Measurements from ENCODE around the gene PTTG1IP2.

The PTTG1IP2 gene

GRCh38 chr7:90469554-90469953, at the start of gene PTTG1IP2:
Gene PTTG1IP2 (plus strand): TSS chr7:90469639. CDS start chr7:90469787, 148 bp downstream.
- no peak for DNase-seq (ENCODE audit: low read depth in 1 of 2, low spot score in 1 of 2)
- in situ Hi-C loops (cut with HindIII; ENCODE audit: low pct_unique_long_range_greater_than_20kb, low sequenced_read_pairs), result no loop called here

GRCh38 chr7:90421651-90422050, 47.8 kb upstream of the PTTG1IP2 start:
- no peak for TF ChIP-seq JUND (IDR thresholded peaks at IDR 0.05; ENCODE audit: low read depth)
- no peak for DNase-seq (ENCODE audit: low read depth in 1 of 2, low spot score in 1 of 2)
- in situ Hi-C loops (cut with HindIII; ENCODE audit: low pct_unique_long_range_greater_than_20kb, low sequenced_read_pairs), result no loop called here

More at GRCh38 chr7:90469554-90469953, at the start of gene PTTG1IP2:
- TF ChIP-seq JUND (IDR thresholded peaks at IDR 0.05; ENCODE audit: low read depth), result no peak

DNA sequence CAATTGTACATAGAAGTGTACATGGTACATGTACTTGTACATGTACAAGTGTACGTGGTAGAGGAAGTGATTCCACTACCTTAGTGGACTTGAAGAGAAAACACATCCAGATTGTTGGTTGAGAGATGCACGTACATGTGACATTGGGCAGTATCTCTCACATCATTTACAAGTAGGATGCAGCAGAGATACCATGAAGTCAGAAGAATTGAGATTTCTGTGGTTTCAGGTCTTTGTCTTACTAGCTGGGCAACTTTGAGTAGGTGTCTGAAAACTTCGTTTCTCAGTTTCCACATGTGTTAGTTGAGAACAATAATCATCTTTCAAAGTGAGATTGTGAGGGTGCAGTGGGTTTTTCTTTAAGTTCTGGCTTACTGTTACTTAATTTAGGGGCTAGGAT, 44.7 kb upstream of the PTTG1IP2 start:
- no peak for DNase-seq (ENCODE audit: low read depth in 1 of 2, low spot score in 1 of 2)
- TF ChIP-seq JUND (IDR thresholded peaks at IDR 0.05; ENCODE audit: low read depth), result no peak
- in situ Hi-C loops (cut with HindIII; ENCODE audit: low pct_unique_long_range_greater_than_20kb, low sequenced_read_pairs), result no loop called here

GRCh38 chr7:90425376-90425775, 44.1 kb upstream of the PTTG1IP2 start:
- in situ Hi-C loops (cut with HindIII; ENCODE audit: low pct_unique_long_range_greater_than_20kb, low sequenced_read_pairs), result no loop called here
- DNase-seq (ENCODE audit: low read depth in 1 of 2, low spot score in 1 of 2), result no peak
- TF ChIP-seq JUND (IDR thresholded peaks at IDR 0.05; ENCODE audit: low read depth), result no peak

GRCh38 chr7:90430614-90431460, 38.6 kb upstream of the PTTG1IP2 start:
- in situ Hi-C loops (cut with HindIII; ENCODE audit: low pct_unique_long_range_greater_than_20kb, low sequenced_read_pairs), result no loop called here
- no peak for DNase-seq (ENCODE audit: low read depth in 1 of 2, low spot score in 1 of 2)
- TF ChIP-seq JUND (IDR thresholded peaks at IDR 0.05; ENCODE audit: low read depth), result no peak

- peak in 1 of 2 experiments; percentile 1 for DNase-seq (ENCODE audit: low read depth in 1 of 2, low spot score in 1 of 2)
- in situ Hi-C loops (cut with HindIII; ENCODE audit: low pct_unique_long_range_greater_than_20kb, low sequenced_read_pairs), result no loop called here
- TF ChIP-seq JUND (IDR thresholded peaks at IDR 0.05; ENCODE audit: low read depth), result no peak
These were observed 36.7 kb upstream of the PTTG1IP2 start for GRCh38 chr7:90432752-90433151.

DNA sequence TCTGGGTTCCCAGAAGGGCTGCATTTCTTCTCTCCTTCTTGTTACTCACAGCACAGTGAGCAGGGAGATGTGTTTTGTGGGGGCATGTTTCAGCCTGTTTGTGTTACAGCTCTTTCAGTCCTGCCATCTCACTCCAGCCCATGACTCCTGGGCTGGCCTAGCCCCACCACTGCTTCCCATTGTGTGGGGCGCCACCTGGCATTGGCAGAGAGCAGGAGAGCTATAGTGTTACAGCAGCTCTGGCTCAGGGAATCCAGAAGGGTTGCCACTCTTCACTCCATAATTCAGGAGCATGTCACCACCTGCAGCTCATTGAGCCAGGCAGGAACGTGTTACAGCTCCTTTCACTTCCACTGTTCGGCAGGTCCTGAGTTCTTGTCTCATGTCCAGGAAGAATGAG, 36.2 kb upstream of the PTTG1IP2 start:
- no peak for TF ChIP-seq JUND (IDR thresholded peaks at IDR 0.05; ENCODE audit: low read depth)
- in situ Hi-C loops (cut with HindIII; ENCODE audit: low pct_unique_long_range_greater_than_20kb, low sequenced_read_pairs), result no loop called here
- no peak for DNase-seq (ENCODE audit: low read depth in 1 of 2, low spot score in 1 of 2)

DNA sequence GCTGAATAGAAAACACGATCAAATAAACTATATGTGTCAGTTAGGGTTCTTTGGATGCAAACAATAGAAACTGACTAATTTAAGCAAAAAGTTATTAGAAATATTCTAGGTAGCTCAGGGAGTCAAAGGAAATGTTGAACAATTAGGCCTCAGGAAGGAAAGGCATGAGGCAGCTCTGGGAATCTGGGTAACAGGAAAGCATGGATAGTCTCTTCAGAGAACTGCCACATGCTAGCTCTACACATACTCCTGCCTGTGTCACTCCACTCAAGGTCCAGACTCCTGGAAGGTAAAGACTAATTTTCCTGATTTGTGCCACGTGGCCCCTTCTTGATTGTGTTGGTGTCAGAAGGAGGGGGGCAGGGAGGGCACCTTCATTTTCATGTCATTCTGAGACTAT, 23.8 kb upstream of the PTTG1IP2 start:
- no peak for DNase-seq (ENCODE audit: low read depth in 1 of 2, low spot score in 1 of 2)
- TF ChIP-seq JUND (IDR thresholded peaks at IDR 0.05; ENCODE audit: low read depth), result no peak
- in situ Hi-C loops (cut with HindIII; ENCODE audit: low pct_unique_long_range_greater_than_20kb, low sequenced_read_pairs), result no loop called here

DNA sequence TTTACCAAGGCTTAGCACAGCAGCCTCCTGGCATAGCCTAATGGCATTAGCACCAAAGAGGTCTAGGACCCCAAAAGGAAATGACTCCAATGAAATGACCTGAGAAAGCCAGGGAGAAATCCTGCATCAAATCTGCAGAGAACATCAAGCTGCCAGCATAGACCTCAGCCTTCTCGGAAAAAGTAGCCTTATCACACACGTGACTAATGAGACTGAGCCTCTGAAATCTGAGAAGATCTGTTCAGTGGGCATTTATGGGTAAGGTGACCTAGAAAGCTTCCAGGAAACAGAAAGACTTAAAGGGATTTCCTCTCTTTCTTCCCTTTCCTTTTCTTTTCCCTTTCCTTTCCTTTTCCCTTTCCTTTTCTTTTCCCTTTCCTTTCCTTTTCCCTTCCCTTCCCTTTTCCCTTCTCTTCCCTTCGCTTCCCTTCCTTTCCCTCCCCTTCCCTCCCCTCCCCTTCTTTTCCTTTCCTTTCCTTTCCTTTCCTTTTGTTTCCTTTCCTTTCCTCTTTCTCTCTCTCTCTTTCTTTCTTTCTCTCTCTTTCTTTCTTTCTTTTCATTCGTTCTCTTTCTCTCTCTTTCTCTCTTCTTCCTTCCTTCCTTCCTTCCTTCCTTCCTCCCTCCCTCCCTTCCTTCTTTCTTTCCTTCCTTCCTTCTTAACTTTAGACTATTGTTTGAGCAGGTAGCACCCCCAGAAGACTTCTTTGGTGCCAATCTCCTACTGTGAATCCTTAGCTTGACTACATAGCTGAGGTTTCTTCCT, 23.1 kb upstream of the PTTG1IP2 start:
- no peak for TF ChIP-seq JUND (IDR thresholded peaks at IDR 0.05; ENCODE audit: low read depth)
- in situ Hi-C loops (cut with HindIII; ENCODE audit: low pct_unique_long_range_greater_than_20kb, low sequenced_read_pairs), result no loop called here

GRCh38 chr7:90453259-90453891, 16.1 kb upstream of the PTTG1IP2 start:
- no peak for DNase-seq (ENCODE audit: low read depth in 1 of 2, low spot score in 1 of 2)
- in situ Hi-C loops (cut with HindIII; ENCODE audit: low pct_unique_long_range_greater_than_20kb, low sequenced_read_pairs), result no loop called here

More for the DNA sequence above, 23.1 kb upstream of the PTTG1IP2 start:
- no peak for DNase-seq (ENCODE audit: low read depth in 1 of 2, low spot score in 1 of 2)

DNA sequence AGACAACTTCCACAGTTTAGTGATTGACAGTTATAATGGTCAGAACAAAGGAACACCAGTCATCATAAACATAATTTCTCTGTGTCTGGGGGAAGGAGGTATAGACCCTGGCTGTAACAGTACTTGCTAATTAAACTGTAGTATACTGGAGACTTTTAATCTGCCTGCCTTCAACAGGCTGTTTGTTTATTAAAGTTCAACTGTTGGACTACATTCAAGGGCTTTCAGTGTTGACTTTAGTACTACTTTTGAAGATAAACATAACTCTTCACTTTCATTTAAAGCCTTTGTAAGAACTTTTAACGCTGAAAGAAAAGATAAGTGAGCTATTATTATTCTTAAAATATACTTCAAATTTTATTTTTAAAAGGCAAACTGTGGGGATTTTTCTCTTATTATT, 15.5 kb upstream of the PTTG1IP2 start:
- no peak for DNase-seq (ENCODE audit: low read depth in 1 of 2, low spot score in 1 of 2)
- in situ Hi-C loops (cut with HindIII; ENCODE audit: low pct_unique_long_range_greater_than_20kb, low sequenced_read_pairs), result no loop called here
- no peak for TF ChIP-seq JUND (IDR thresholded peaks at IDR 0.05; ENCODE audit: low read depth)

More at GRCh38 chr7:90453259-90453891, 16.1 kb upstream of the PTTG1IP2 start:
- TF ChIP-seq JUND (IDR thresholded peaks at IDR 0.05; ENCODE audit: low read depth), result no peak

DNA sequence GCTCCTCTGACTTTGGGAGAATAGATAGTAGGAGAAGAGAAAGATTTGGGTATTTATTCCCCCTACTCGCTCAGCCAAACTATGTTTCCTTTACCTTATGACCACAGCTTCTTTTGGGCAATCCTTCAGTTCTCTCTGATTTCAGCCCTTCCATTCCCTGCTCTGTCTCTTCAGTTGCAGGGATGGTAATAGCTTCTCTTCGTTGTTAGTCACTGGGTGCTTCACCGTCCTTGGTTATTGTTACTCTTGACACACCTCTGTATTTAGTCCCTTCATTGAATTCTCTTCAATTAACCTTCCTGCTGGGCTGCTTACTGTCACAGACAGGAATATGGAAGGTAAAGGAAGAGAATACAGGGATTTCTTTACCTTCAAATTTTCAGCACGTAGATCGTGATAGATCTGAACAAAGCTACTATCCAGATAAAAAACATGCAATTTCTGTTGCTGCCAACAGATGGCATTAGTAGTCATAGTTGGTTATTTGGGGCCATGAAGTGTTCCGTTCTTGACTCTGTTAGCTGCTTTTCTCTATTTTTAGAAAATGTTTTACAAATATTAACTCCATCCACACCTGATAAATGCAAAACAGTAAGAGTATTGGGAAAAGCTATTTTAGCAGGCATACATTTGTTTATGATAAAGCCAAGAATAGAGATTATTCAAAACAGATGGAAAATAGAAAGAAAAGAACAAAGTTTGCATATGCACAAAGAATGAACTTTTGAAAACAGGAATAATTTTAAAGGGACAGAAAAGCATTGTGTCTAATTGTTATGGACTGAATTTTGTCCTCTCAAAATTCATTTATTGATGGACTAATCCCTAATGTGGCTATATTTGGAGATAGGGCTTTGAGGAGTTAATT, 14.0 kb upstream of the PTTG1IP2 start:
- no peak for TF ChIP-seq JUND (IDR thresholded peaks at IDR 0.05; ENCODE audit: low read depth)
- peak; percentile 4 to 53 for DNase-seq (ENCODE audit: low read depth in 1 of 2, low spot score in 1 of 2)
- in situ Hi-C loops (cut with HindIII; ENCODE audit: low pct_unique_long_range_greater_than_20kb, low sequenced_read_pairs), result no loop called here
